ENCODE data around the gene GATAD2A. TPM values are rescaled to one million over a fixed set of nuclear protein-coding genes. Genes with fewer than 3 reads are reported as not detected.

The GATAD2A gene
- total RNA-seq, 2 experiments from 2014 or later, result 104 to 107 TPM

DNA sequence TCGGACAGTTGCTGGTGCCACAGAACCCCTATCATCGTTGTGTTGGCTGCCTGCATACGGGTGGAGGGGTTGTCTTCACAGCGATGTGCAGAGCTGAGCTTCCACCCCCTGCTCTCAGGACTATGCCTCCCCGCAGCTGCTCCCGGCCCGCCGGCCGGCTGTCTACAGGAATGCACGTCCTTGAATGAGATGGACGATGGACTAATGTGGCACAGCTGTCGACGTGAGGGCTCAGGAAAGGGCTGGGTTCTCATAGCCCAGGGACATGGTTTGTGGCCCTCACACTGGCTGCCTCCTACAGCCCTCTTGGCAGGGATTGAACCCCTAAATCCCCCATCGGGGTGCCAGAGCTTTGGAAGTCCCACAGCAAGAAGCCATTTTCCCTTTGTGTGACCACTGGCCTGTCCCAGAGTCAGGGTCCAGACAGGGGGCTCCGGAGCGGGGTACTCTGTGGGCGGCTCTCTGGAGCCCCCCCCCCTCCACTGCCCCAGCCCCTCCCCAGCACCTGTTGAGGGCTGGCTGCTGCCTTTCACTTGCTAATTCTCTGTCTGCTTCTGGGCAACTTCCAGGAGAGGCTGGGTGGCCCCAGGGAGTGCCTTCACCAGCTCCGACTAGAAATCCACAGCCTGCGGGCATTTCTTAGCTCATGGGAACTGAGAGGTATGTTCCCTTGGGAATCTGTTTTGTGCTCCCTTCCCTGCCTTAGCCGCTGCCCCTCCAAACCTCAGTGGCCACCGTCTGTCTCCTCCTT, 69.7 kb downstream of the GATAD2A start:
- H3K9me3 ChIP-seq (ENCODE audit: control insufficient read depth in 1 of 2, insufficient read depth in 1 of 2, low read length in 2 of 2), result no peaks in the 10 kb centered on the region
- H3K27ac ChIP-seq (ENCODE audit: low read depth in 1 of 2, low read length in 2 of 2), result peak overlapping the region; percentile 35 to 36
- ChIA-PET CTCF (interaction anchor here (0.7 to 1.5 kb wide), 6 partner anchors 10 to 111 kb away, joined by 3 to 5 read pairs (median 3); no protein-coding TSS in a partner anchor), POLR2A (interaction anchor here (0.9 to 1.2 kb wide), 2 partner anchors 13 to 90 kb away, joined by 4 read pairs; no protein-coding TSS in a partner anchor)
- peak overlapping the region; percentile 82 for H3K27ac Mint-ChIP-seq
- peaks cover 16% of the 10 kb centered on the region for H3K36me3 ChIP-seq (ENCODE audit: insufficient read depth, low read length)
- no peak for ATAC-seq (ENCODE audit: poor library complexity)
- H3K4me1 ChIP-seq (ENCODE audit: insufficient read depth, low read length), result peaks cover 78% of the 10 kb centered on the region
- H3K27me3 ChIP-seq (ENCODE audit: control insufficient read depth in 1 of 2, insufficient read depth in 2 of 2, low read length in 2 of 2), result no peaks in the 10 kb centered on the region
- TF ChIP-seq, protein P1, sequence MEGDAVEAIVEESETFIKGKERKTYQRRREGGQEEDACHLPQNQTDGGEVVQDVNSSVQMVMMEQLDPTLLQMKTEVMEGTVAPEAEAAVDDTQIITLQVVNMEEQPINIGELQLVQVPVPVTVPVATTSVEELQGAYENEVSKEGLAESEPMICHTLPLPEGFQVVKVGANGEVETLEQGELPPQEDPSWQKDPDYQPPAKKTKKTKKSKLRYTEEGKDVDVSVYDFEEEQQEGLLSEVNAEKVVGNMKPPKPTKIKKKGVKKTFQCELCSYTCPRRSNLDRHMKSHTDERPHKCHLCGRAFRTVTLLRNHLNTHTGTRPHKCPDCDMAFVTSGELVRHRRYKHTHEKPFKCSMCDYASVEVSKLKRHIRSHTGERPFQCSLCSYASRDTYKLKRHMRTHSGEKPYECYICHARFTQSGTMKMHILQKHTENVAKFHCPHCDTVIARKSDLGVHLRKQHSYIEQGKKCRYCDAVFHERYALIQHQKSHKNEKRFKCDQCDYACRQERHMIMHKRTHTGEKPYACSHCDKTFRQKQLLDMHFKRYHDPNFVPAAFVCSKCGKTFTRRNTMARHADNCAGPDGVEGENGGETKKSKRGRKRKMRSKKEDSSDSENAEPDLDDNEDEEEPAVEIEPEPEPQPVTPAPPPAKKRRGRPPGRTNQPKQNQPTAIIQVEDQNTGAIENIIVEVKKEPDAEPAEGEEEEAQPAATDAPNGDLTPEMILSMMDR (IDR thresholded peaks at IDR 0.05), result no peak
- H3K4me1 Mint-ChIP-seq (ENCODE audit: low read depth), result peaks cover 86% of the 10 kb centered on the region
- intact Hi-C loops (cut with DNase I, micrococcal nuclease), result no loop called here
- no peaks in the 10 kb centered on the region for H3K27me3 Mint-ChIP-seq
- no peak overlapping the region for H3K4me3 ChIP-seq (ENCODE audit: low read length)
- no peak overlapping the region for H3K4me3 Mint-ChIP-seq
- H3K36me3 Mint-ChIP-seq (ENCODE audit: low read depth), result peaks cover 74% of the 10 kb centered on the region
- no peaks in the 10 kb centered on the region for H3K9me3 Mint-ChIP-seq
- DNase-seq, result no peak

DNA sequence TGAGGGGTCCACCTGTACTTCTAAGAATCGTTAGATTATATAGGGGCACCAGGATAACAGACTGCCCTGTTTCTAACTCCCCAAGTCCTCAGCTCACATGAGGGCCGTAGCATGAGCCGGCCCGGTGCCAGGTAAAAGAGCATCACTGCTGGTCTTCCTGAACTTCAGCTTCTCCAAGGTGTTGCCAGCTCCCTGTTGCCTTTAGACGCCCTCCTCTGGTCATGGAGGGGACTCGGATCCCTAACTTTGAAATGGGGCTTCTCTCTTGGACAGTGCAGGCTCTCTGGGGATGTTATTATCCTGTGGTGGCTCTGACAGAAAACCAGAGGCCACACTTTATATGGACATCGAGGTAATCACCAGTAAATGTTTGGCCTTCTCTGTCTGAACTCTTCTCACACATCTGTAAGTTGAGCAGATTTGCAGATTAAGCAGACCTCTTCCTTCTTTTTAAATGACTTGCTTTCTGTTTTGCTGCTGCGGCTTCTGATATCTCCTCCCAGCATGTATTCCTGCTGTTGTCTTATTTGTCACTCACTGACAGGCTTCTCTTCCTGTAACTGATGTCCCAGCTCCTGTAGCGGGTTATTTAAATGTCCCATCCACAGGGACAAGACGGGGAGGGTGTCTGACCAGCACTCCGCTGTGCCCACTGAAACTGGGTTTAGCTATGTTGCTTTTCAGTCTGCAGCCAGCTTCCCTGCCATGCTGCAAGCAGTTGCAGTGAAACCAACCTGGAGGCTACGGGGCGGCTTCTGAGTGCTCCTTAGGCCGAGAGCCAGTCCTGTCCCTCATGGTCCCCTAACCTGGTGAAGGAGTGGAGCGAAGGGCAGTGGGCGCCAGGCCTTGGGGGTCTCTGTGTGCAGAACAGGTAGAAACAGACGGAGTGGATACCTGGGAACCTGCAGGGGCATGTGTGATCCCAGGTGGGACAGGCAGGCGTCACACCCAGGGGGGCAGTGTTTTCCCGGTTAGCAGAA, 70.7 kb downstream of the GATAD2A start:
- ChIA-PET CTCF (interaction anchor here (0.7 to 1.5 kb wide), 6 partner anchors 9 to 112 kb away, joined by 3 to 5 read pairs (median 3); no protein-coding TSS in a partner anchor), POLR2A (interaction anchor here (0.9 to 1.2 kb wide), 3 partner anchors 12 to 91 kb away, joined by 3 to 4 read pairs (median 4); no protein-coding TSS in a partner anchor)
- intact Hi-C loops (cut with DNase I, micrococcal nuclease), result no loop called here
- H3K36me3 ChIP-seq (ENCODE audit: insufficient read depth, low read length), result peaks cover 23% of the 10 kb centered on the region
- no peak for ATAC-seq (ENCODE audit: poor library complexity)
- no peaks in the 10 kb centered on the region for H3K27me3 ChIP-seq (ENCODE audit: control insufficient read depth in 1 of 2, insufficient read depth in 2 of 2, low read length in 2 of 2)
- no peaks in the 10 kb centered on the region for H3K27me3 Mint-ChIP-seq
- no peak overlapping the region for H3K4me3 ChIP-seq (ENCODE audit: low read length)
- no peak overlapping the region for H3K4me3 Mint-ChIP-seq
- H3K27ac Mint-ChIP-seq, result peak overlapping the region; percentile 82
- DNase-seq, result peak in 1 of 14 experiments; percentile 33
- H3K9me3 Mint-ChIP-seq, result no peaks in the 10 kb centered on the region
- peak overlapping the region; percentile 35 to 36 for H3K27ac ChIP-seq (ENCODE audit: low read depth in 1 of 2, low read length in 2 of 2)
- TF ChIP-seq, protein P1 (IDR thresholded peaks at IDR 0.05), result no peak
- peaks cover 88% of the 10 kb centered on the region for H3K4me1 Mint-ChIP-seq (ENCODE audit: low read depth)
- H3K36me3 Mint-ChIP-seq (ENCODE audit: low read depth), result peaks cover 76% of the 10 kb centered on the region
- H3K9me3 ChIP-seq (ENCODE audit: control insufficient read depth in 1 of 2, insufficient read depth in 1 of 2, low read length in 2 of 2), result no peaks in the 10 kb centered on the region
- peaks cover 83% of the 10 kb centered on the region for H3K4me1 ChIP-seq (ENCODE audit: insufficient read depth, low read length)

DNA sequence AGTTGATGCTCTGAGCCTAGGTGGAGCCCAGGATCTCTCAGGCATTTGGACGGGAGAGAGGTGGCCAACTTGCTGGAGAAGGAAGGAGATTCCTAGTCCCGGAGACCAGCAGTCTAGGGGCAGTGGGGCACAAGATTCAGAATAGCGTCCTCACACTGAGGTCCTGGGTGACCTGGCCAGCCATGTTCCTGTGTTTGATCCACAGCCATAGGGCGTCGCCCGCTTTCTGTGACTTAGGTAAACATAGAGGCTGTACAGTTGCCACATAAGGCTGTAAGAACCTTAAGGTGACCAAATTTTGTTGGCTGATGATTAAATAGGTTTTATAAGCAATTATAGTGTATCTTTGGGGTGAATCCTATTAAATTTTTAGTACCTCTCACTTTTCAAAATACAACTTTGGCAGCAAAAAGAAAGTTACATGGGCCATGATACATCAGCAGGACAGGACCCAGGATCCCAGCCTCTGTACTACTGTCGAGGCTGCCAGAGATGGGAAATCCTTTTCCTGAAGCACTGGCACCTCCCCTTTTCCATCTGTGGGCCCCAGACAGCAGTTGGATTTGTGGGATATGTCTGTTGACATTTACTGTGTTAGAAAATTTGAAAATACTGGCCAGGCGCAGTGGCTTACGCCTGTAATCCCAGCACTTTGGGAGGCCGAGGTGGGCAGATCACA, 72.4 kb downstream of the GATAD2A start:
- intact Hi-C loops (cut with DNase I, micrococcal nuclease), result no loop called here
- no peaks in the 10 kb centered on the region for H3K9me3 ChIP-seq (ENCODE audit: control insufficient read depth in 1 of 2, insufficient read depth in 1 of 2, low read length in 2 of 2)
- no peak overlapping the region for H3K4me3 Mint-ChIP-seq
- peaks cover 32% of the 10 kb centered on the region for H3K36me3 ChIP-seq (ENCODE audit: insufficient read depth, low read length)
- peaks cover 80% of the 10 kb centered on the region for H3K4me1 Mint-ChIP-seq (ENCODE audit: low read depth)
- no peak overlapping the region for H3K27ac ChIP-seq (ENCODE audit: low read depth in 1 of 2, low read length in 2 of 2)
- H3K36me3 Mint-ChIP-seq (ENCODE audit: low read depth), result peaks cover 70% of the 10 kb centered on the region
- DNase-seq (no peak), ATAC-seq (ENCODE audit: poor library complexity) (no peak)
- no peaks in the 10 kb centered on the region for H3K27me3 Mint-ChIP-seq
- no peaks in the 10 kb centered on the region for H3K9me3 Mint-ChIP-seq
- TF ChIP-seq, protein P1 (IDR thresholded peaks at IDR 0.05), result no peak
- no peak overlapping the region for H3K4me3 ChIP-seq (ENCODE audit: low read length)
- CTCF ChIA-PET, result no interaction called here
- peaks cover 80% of the 10 kb centered on the region for H3K4me1 ChIP-seq (ENCODE audit: insufficient read depth, low read length)
- peak overlapping the region; percentile 78 for H3K27ac Mint-ChIP-seq
- POLR2A ChIA-PET, result no interaction called here
- no peaks in the 10 kb centered on the region for H3K27me3 ChIP-seq (ENCODE audit: control insufficient read depth in 1 of 2, insufficient read depth in 2 of 2, low read length in 2 of 2)

Measured in CD4-positive, alpha-beta T cell (primary cell).